ENCODE measurements around the gene GSG1L2.

Gene GSG1L2

GRCh38 chr17:9824797-9825338 is 3.0 kb upstream of the GSG1L2 start:
- no peak for DNase-seq

DNA sequence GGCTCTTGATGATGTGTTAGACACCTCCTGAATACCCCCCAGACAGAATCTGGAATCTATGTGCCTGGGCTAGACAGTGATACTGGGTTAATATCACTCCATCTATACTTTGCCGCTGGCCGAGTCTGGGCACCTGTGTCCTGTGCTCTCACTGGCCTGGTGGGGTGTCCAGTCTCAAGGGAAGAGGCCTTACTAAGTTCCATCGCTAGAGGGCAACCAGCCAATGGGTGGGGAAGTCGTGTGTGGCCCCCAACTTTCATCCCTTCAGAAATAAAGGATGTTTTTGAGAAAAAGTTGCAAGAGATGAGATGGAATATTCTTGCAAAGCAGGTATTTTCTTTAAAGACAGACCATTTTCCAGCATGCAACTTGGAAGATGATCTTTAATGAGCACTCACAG is 2.2 kb upstream of the GSG1L2 start:
- no peak for DNase-seq

DNA sequence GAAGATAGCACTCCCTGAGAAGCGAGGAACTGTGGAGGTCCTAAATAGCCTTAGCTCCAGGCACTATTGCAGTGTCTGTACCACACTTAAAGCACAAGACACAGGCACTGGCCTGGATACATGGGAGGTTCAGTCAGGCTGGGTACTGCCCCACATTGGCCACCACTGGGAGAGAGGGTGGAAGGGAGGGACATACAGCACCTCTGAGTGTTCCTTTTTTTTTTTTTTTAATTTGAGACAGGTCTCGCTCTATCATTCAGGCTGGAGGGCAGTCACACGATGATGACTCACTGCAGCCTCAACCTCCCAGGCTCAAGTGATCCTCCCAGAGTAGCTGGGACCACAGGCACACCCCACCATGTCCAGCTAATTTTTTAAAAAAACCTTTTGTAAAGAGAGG is 1.4 kb downstream of the GSG1L2 start:
- DNase-seq: no peak

GRCh38 chr17:9818760-9819159 is 3.1 kb downstream of the GSG1L2 start:
- DNase-seq: no peak

DNA sequence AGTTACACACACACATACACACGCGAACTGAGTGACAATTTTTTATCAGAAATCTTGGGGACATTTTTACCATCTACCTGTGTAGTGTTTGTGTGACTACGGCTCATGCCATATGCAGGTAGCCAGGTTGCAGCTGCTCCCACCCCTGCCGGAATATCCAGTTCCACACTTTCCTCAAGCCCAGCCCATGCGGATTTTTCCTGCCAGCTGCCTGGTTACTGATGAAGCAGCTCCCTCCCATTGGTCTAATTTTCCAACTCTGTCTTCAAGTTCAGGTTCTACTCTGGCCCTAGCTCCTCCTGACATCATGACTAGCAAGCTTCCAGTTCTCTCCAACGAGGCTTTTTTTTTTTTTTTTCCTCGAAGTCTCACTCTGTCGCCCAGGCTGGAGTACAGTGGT is 4.8 kb downstream of the GSG1L2 start:
- peak; percentile 0 for DNase-seq

DNA sequence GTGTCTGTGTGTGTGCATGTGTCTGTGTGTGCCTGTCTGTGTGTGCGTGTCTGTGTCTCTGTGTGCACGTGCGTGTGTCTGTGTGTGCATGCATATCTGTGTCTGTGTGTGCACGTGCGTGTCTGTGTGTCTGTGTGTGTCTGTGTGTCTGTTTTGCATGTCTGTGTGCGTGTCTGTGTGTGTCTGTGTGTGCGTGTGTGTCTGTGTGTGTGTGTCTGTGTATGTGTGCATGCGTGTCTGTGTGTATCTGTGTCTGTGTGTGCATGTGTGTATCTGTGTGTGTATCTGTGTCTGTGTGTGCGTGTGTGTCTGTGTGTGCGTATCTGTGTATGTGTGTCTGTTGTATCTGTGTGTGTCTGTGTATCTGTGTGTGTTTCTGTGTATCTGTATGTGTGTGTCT is 5.4 kb downstream of the GSG1L2 start:
- DNase-seq: no peak

GRCh38 chr17:9814337-9814945 is 7.4 kb downstream of the GSG1L2 start:
- no peak for DNase-seq

DNA sequence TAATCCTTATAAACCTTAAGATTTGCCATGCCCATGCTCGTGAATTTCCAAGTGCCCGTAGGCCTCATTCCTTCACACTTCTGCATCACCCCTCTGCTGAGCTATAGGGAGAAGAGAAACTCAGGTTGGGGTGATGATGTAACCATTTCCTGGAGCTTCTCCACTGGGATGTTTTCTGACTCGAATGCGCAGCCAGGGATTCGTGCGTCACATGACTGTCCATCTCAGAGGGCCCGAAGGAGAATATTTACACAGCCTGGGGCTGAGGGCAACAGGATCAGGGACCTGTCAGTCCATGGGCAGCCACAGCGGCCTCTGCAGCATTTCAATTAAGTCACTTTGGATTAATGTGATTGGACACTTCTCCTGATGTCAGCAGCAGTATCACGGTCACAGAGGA is 8.7 kb downstream of the GSG1L2 start:
- no peak for DNase-seq

GRCh38 chr17:9811537-9811936 is 10.3 kb downstream of the GSG1L2 start:
- DNase-seq: no peak

- DNase-seq: no peak
Measured at GRCh38 chr17:9811086-9811485, 10.8 kb downstream of the GSG1L2 start.

DNA sequence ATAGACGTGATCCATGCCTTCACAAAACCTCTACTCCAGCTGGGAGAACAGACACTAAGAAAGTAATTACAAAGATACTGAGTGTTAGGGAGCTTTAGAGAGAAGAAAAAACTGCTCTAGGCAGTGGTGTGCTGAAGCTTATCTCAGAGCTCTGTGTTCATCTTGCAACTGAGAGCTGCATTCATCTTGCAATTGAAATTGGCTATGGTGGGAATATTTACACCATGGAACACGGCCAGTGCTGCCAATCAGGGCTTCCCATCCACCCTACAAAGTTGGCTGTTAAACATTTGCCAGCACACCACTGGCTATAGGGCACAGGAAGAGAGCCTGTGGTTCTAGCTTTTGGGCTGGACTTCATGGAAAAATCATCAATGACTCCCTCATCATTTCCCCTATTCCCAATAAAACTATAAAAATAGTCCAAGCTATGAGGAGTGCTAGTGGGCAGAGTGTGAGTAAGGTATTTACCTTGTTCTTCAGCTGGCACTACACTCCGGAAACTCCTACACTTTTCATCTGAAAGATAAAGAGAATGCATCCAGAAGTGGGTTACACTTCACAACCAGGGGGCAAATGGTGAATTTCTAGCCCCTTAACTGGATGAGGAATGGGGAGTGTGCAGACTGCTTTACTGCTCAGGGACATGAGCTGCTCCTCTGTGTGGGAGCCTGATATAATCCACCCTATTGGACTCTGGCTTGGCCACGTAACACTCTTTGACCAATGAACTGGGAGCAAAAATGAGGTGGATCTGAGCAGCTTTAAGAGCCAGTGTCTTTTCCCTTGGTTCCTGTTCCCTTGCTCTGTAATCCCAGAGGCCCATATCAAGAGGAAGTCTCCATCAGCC is 11.6 kb downstream of the GSG1L2 start:
- DNase-seq: no peak

DNA sequence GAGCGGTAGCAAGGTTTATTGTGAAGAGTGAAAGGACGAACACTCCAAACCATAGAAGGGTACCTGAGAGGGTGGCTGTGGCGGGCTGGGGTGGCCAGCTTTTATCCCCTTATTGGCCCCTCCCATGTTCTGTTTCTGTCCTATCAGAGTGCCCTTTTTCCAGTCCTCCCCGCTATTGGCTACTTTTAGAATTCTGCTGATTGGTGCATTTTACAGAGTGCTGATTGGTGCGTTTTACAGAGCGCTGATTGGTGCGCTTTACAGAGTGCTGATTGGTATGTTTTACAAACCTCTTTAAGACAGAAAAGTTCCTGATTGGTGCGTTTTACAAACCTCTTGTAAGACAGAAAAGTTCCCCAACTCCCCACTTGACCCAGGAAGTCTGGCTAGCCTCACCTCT is 12.5 kb downstream of the GSG1L2 start:
- no peak for DNase-seq

DNA sequence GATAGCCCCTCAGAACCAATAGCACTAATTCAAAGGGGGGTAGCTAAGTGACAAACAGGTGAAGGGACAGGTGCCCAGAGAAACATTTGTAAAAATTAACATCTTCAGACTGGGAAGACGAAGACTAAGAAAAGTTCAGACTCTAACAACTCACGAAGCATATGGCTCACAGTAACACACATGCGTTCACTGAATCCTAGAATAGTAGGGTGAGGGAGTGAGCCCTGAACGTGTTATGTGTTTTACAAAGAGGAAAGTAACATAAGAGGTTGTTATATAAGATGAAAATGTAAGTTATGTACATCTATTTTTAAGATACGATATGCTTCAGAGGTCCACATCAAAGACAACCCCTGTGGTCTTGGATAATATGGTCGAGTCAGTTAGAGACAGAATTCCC is 15.2 kb downstream of the GSG1L2 start:
- no peak for DNase-seq

GRCh38 chr17:9805769-9806168 is 16.1 kb downstream of the GSG1L2 start:
- DNase-seq: no peak

DNA sequence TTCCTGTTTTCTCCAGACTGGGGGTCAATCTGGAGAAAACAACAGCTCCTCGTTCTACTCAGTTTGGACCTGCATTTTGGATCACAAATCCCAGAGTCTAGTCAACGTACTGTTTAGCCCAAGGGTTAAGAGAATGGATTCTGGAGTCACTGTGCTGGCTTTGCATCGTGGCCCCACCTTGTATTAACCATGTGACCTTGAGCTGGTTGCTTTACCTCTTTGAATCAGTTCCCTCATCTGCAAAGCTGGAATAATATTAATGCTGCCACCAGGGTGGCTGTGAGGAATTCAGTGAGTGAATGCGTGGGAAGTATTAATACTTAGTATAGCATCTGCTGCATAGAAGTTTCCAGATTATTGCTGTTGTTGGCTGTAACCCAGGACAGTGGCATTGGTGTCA is 19.2 kb downstream of the GSG1L2 start:
- no peak for DNase-seq

DNA sequence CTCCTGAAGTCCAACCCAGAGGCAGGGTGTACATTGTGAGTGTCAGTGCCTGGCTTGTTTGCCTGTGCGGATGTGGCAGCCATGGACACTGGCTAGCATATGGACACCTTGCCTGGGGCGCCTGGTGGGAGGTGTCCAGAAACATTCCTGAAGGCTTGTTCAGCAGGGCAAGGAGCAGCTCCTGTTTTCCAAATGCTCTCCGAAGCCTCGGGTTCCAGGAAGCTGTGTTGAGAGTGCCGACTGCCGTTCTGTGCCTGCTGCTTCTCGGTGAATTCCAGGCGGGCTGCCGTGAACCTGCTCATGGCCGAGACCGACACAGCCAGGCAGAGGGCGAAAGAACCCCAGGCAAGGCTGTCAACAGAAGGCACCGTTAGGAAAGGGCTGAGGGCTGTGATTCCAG is 19.6 kb downstream of the GSG1L2 start:
- DNase-seq: no peak

- no peak for DNase-seq
Measured at GRCh38 chr17:9801505-9801904, 20.4 kb downstream of the GSG1L2 start.

GRCh38 chr17:9798724-9799123 is 23.2 kb downstream of the GSG1L2 start:
- DNase-seq: no peak

DNA sequence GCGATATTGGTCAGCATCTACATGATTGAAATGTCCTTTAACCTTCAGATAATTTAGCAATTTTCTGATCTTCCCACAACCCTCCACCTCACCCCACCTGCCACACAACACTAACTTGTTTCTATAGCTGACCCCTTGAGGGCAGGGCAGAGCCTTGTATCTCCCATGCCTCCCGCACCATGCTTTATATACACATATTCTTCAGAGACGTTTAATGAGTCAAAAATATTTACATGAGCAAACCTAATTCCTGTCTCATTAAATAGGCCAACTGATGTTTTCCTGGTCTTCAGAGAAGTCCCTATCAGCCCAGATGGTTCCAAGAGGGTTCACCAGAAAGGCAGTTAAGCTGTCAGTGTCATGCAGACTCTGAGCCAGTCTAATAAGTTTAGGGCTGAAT is 23.9 kb downstream of the GSG1L2 start:
- no peak for DNase-seq

- DNase-seq: no peak
Measured at GRCh38 chr17:9792181-9792840, 29.6 kb downstream of the GSG1L2 start.

DNA sequence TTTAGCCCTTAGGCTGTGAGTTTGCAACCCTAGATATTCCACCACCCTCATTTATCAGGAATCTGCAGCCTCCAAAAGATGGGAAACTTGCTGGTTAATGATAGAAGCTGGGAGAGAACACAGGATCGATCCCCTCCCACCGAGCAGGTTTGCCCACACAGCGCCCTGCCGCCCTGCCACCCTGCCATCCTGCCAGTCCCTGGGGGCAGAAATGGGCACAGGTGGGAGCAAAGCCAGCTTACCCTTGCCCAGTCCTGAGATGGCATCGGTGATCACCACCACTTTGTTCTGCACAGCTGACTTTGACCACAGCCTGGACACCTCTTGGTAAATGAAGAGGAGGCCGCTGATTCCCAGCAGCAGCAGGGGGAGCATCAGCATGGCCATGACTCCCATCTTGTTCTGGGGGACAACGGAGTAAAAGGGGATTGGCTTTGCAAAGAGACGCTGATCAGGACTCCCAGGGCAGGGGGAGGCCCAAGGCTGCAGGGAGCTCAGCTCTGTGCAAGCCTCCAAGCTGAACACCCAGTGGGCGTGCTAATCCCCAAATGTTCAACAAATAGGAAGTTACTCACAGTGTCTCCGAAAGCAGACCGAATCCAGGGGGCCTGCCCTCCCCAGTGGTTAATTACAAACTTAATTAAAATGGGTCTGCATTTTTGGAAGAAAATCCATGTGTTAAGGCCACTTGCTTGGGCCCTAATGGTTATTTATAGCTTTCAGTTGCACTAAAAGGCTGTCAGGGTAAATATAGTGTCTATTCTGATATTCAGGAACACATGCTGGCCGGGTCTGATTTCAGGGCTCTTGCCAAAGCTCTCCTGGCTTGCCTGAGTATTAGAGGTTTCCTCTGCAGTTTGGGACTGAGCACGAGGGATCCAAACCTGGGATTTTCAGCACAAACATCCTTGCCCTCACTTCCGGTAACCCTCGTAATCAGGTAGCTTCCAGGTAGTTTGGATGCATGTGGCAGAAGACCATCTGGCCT is 30.7 kb downstream of the GSG1L2 start, which contains the start of gene DHRS7C:
Gene DHRS7C, minus strand, starts transcription at position 704 of the 988 bp plus-strand sequence. Its CDS starts 308 bp downstream, at position 396.
- DNase-seq: no peak

- DNase-seq: no peak
Measured at GRCh38 chr17:9790316-9790715, 31.6 kb downstream of the GSG1L2 start.

Measured in NCI-H345 (cell line).